HFF-Myc (cell line): Measurements from ENCODE around the gene GLRA3.

Source experiments
- DNase-seq: peaks from one replicate; pipeline ENCODE4 v3.0.0-alpha.2; 2011; ENCODE audit warnings: low read depth; ENCODE audit errors: extremely low read depth
- H3K4me3 ChIP-seq: replicated peaks from 2 replicates; pipeline ENCODE4 v1.5.1; 2011; ENCODE audit warnings: low read depth, mild to moderate bottlenecking, control low read depth, low read length
- TF ChIP-seq, protein P1 (sequence below): IDR thresholded peaks from 2 replicates; pipeline ENCODE4 v1.5.1; 2012; ENCODE audit warnings: mild to moderate bottlenecking, low read depth, low read length, control low read depth; ENCODE audit errors: missing control alignments

The GLRA3 gene

DNA sequence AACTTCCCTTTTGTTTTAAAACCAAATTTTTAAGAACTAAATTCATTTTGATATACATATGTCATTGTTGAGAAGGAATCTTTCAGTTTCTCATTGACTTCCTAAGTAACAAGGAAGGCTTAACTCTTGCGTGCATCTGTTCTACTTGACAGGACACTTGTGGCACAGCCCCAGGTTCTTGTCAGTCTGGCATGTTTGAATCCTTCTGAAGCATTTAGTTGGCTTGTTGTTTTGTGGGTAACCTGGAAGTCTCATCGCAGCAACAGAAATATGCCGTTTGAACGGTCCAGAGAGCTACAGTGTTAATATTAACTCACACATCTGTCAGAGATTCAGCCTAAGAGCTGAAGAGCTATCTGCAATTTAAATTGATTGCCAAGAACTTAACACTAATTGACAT is 76.0 kb downstream of the GLRA3 start:
- TF ChIP-seq, protein P1, sequence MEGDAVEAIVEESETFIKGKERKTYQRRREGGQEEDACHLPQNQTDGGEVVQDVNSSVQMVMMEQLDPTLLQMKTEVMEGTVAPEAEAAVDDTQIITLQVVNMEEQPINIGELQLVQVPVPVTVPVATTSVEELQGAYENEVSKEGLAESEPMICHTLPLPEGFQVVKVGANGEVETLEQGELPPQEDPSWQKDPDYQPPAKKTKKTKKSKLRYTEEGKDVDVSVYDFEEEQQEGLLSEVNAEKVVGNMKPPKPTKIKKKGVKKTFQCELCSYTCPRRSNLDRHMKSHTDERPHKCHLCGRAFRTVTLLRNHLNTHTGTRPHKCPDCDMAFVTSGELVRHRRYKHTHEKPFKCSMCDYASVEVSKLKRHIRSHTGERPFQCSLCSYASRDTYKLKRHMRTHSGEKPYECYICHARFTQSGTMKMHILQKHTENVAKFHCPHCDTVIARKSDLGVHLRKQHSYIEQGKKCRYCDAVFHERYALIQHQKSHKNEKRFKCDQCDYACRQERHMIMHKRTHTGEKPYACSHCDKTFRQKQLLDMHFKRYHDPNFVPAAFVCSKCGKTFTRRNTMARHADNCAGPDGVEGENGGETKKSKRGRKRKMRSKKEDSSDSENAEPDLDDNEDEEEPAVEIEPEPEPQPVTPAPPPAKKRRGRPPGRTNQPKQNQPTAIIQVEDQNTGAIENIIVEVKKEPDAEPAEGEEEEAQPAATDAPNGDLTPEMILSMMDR, result no peak
- no peak for DNase-seq
- no peak overlapping the region for H3K4me3 ChIP-seq

DNA sequence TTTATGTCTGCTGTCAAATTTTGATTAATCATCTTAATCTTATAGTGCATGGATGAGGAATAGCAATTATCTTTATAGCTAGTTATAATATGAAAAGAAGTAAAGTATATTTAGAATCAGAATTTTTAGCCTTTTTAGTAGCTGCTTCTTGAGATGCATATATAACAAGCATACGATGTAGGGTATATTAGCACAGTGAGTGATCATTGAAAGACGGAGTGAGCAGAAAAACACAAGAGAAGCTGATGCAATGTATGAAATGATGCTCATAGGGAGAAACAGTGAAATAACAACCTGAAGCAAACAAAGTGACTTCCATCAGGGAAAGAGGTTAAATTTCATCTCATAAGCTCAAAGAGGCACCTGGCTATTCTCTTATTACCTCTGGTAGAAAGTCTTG is 77.0 kb downstream of the GLRA3 start:
- no peak for DNase-seq
- TF ChIP-seq, protein P1, result no peak
- H3K4me3 ChIP-seq, result no peak overlapping the region

DNA sequence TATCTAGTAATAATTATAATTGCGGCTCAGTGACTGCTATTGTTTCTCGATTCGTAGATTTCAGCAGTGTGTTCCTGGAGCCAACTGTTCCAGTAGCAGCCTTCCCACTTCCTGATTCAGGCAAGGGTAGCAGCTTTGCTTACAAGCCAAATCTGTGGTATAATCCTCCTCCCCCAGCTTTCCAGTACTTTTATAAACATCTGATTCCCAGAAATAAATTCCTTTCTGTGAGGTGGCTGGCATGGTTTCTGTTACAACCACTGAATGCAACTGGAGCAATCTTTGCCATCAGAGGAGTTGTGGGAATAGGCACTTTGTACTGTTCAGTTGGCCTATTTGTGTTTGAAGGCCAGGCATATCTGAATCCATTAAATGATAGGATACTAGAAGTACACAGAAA is 80.0 kb downstream of the GLRA3 start:
- DNase-seq, result no peak
- TF ChIP-seq, protein P1, result no peak
- H3K4me3 ChIP-seq, result no peak overlapping the region

DNA sequence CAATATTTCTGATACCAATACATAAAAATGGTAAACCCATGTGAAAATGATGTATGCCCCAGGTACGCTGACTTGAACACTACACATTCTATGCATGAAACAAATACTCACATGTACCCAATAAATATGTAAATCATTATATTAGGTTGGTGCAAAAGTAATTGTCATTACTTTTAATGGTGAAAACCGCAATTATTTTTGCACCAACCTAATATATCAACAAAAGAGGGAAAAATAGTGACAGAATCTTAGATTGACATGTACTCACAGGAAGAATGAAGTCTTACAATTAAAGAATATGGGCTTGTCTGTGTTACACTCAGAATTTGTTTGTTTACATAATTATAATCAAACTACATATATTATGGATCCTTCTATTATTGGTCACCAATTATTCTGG is 82.3 kb downstream of the GLRA3 start:
- no peak for DNase-seq
- TF ChIP-seq, protein P1, result no peak
- H3K4me3 ChIP-seq, result no peak overlapping the region

DNA sequence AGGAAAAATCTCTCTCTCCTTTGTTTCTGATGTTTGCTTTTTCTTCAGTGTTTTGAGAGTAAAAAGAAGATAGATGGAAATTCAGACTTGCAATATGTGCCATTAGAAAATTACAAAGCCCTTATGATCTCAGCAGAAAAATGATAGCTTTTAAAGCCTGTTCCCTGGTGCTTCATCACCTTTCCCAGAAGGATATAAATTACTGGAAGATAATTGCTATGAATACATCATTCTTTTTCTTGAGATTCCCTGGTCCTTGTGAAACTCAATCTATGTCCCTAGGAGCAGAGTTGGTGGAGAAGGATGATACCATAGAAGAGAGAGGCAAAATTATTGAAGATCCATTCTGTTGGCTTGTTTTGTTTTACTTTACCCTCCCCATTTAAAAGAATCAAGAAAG is 86.5 kb downstream of the GLRA3 start:
- no peak for DNase-seq
- TF ChIP-seq, protein P1, result no peak
- H3K4me3 ChIP-seq, result no peak overlapping the region

DNA sequence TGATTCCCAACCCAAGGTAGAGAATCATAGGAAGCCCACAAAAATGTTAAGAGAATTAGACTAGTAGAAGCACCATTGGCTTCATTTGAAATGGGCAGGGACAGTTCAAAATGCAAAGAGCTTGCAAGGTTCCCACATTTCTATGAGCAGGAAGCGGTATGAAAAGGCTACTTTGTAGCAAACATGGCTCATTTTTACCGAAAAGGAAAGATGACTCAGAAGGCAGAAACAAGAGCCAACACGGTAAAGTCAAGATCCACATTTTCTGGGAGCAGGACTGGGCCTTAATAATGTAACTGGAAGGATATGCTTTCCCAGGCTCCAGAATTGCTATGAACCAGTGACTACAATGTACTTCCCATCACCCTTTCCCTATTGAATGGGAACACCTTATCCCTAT is 89.5 kb downstream of the GLRA3 start:
- DNase-seq, result no peak
- TF ChIP-seq, protein P1, result no peak
- H3K4me3 ChIP-seq, result no peak overlapping the region

DNA sequence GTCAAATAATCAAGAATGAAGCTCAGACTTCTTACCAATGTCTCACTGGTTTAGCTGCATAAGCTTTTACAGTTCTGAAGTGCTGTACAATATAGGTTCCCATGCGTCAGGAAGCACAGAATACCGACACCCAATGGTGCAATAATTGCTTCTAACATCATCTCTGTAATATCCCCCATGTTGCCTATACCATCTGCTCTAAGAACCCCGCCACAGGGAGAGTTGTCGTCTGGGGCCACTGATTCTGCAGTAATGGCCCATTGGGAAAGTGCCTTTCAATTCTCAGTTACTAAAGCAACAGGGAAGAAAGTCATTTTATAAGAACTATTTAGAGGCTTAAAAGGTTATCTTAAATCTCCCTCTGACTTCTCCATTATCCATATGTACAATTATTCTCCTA is 94.9 kb downstream of the GLRA3 start:
- H3K4me3 ChIP-seq, result no peak overlapping the region
- TF ChIP-seq, protein P1, result no peak
- no peak for DNase-seq
